ENCODE data around the gene TEC.

DNA sequence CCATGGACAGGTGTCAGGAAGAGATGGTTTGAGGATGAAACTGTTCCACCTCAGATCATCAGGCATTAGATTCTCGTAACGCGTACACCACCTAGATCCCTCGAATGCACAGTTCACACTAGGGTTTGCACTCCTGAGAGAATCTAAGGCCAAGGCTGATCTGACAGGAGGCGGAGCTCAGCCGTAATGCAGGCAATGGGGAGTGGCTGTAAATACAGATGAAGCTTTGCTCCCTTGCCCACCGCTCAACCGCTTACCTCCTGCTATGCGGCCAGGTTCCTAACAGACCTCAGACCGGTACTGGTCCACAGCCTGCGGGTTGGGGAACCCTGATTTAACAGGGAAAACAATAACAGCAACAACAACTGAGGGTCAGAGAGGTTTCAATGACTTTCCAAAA lies 2.0 kb upstream of the TEC start:
- TF ChIP-seq POLR2A (IDR thresholded peaks at IDR 0.05; ENCODE audit: low read length), result no peak
- TF ChIP-seq GATA1 (IDR thresholded peaks at IDR 0.05; ENCODE audit: low read depth, low read length), result no peak

Data from erythroblast (primary cell).